ACC112 (cell line): ENCODE measurements around the gene BMP3.

Experiments used
- H2AFZ ChIP-seq: fragments of 200-600 bp; sonication (generic); one replicate; pipeline ENCODE4 v1.6.0; 2017; ENCODE audit warnings: antibody characterized with exemption, low read length; ENCODE audit not compliant: unreplicated experiment
- H3K27ac ChIP-seq: fragments of 200-600 bp; sonication (generic); 2 replicates; pipeline ENCODE4 v1.5.1; 2014; ENCODE audit warnings: low read depth, mild to moderate bottlenecking, antibody characterized with exemption, low read length, moderate library complexity
- H3K27me3 ChIP-seq: fragments of 200-600 bp; sonication (generic); 2 replicates; pipeline ENCODE4 v1.6.1; 2014; ENCODE audit warnings: mild to moderate bottlenecking, antibody characterized with exemption, low read length, moderate library complexity, mixed read lengths; ENCODE audit not compliant: insufficient read depth
- H3K36me3 ChIP-seq: fragments of 200-600 bp; sonication (generic); 2 replicates; pipeline ENCODE4 v1.6.1; 2016; ENCODE audit warnings: mild to moderate bottlenecking, antibody characterized with exemption, low read length, moderate library complexity, mixed read lengths; ENCODE audit not compliant: insufficient read depth
- H3K4me1 ChIP-seq: fragments of 200-600 bp; sonication (generic); one replicate; pipeline ENCODE4 v1.6.1; 2016; ENCODE audit warnings: low read length, mixed read lengths; ENCODE audit not compliant: insufficient read depth, unreplicated experiment, control insufficient read depth
- H3K4me3 ChIP-seq: fragments of 200-600 bp; sonication (generic); 2 replicates; pipeline ENCODE4 v1.5.1; 2014; ENCODE audit warnings: mild to moderate bottlenecking, low read depth, low read length
- H3K79me2 ChIP-seq: fragments of 200-600 bp; sonication (generic); one replicate; pipeline ENCODE4 v1.6.0; 2016; ENCODE audit warnings: low read length; ENCODE audit not compliant: control insufficient read depth, unreplicated experiment, insufficient read depth

Gene BMP3

GRCh38 chr4:81081156-81081555 lies 50.6 kb downstream of the BMP3 start:
- H3K36me3 ChIP-seq: no peaks in the 10 kb centered on the region
- H3K27ac ChIP-seq: no peak overlapping the region
- H3K4me3 ChIP-seq: no peak overlapping the region
- H3K27me3 ChIP-seq: no peaks in the 10 kb centered on the region
- H2AFZ ChIP-seq: no peak overlapping the region
- peaks cover 7% of the 10 kb centered on the region for H3K4me1 ChIP-seq
- H3K79me2 ChIP-seq: no peaks in the 10 kb centered on the region

GRCh38 chr4:81084029-81084428 lies 53.5 kb downstream of the BMP3 start:
- Histone ChIP-seq H3K79me2 (no peaks in the 10 kb centered on the region), H3K4me1 (peaks cover 7% of the 10 kb centered on the region), H2AFZ (no peak overlapping the region), H3K27me3 (no peaks in the 10 kb centered on the region), H3K27ac (no peak overlapping the region), H3K4me3 (no peak overlapping the region), H3K36me3 (no peaks in the 10 kb centered on the region)

- Histone ChIP-seq H3K4me3 (no peak overlapping the region), H3K36me3 (no peaks in the 10 kb centered on the region), H2AFZ (no peak overlapping the region), H3K79me2 (no peaks in the 10 kb centered on the region), H3K4me1 (peaks cover 7% of the 10 kb centered on the region), H3K27me3 (no peaks in the 10 kb centered on the region), H3K27ac (no peak overlapping the region)
Measured at GRCh38 chr4:81084634-81085033, 54.1 kb downstream of the BMP3 start.

GRCh38 chr4:81085291-81085690 lies 54.8 kb downstream of the BMP3 start:
- no peaks in the 10 kb centered on the region for H3K27me3 ChIP-seq
- peak overlapping the region; percentile 6 for H2AFZ ChIP-seq
- no peaks in the 10 kb centered on the region for H3K36me3 ChIP-seq
- no peaks in the 10 kb centered on the region for H3K79me2 ChIP-seq
- H3K4me3 ChIP-seq: no peak overlapping the region
- H3K27ac ChIP-seq: no peak overlapping the region
- H3K4me1 ChIP-seq: peaks cover 7% of the 10 kb centered on the region

GRCh38 chr4:81085979-81086378 lies 55.5 kb downstream of the BMP3 start:
- Histone ChIP-seq H3K27ac (no peak overlapping the region), H3K27me3 (no peaks in the 10 kb centered on the region), H3K79me2 (no peaks in the 10 kb centered on the region), H2AFZ (no peak overlapping the region), H3K4me1 (peaks cover 7% of the 10 kb centered on the region), H3K4me3 (no peak overlapping the region), H3K36me3 (no peaks in the 10 kb centered on the region)

GRCh38 chr4:81093720-81094401 lies 63.4 kb downstream of the BMP3 start:
- Histone ChIP-seq H2AFZ (no peak overlapping the region), H3K27ac (no peak overlapping the region), H3K4me1 (no peaks in the 10 kb centered on the region), H3K27me3 (no peaks in the 10 kb centered on the region), H3K79me2 (no peaks in the 10 kb centered on the region), H3K36me3 (no peaks in the 10 kb centered on the region), H3K4me3 (no peak overlapping the region)

GRCh38 chr4:81095389-81095788 lies 64.9 kb downstream of the BMP3 start:
- Histone ChIP-seq H3K27ac (no peak overlapping the region), H3K36me3 (no peaks in the 10 kb centered on the region), H3K27me3 (no peaks in the 10 kb centered on the region), H3K4me1 (no peaks in the 10 kb centered on the region), H3K79me2 (no peaks in the 10 kb centered on the region), H2AFZ (no peak overlapping the region), H3K4me3 (no peak overlapping the region)

GRCh38 chr4:81096566-81096965 lies 66.1 kb downstream of the BMP3 start:
- Histone ChIP-seq H3K27ac (no peak overlapping the region), H3K36me3 (no peaks in the 10 kb centered on the region), H3K4me3 (no peak overlapping the region), H2AFZ (no peak overlapping the region), H3K4me1 (no peaks in the 10 kb centered on the region), H3K27me3 (no peaks in the 10 kb centered on the region), H3K79me2 (no peaks in the 10 kb centered on the region)

GRCh38 chr4:81102107-81102506 lies 71.6 kb downstream of the BMP3 start:
- Histone ChIP-seq H2AFZ (no peak overlapping the region), H3K79me2 (no peaks in the 10 kb centered on the region), H3K27me3 (no peaks in the 10 kb centered on the region), H3K27ac (no peak overlapping the region), H3K4me1 (no peaks in the 10 kb centered on the region), H3K4me3 (no peak overlapping the region), H3K36me3 (no peaks in the 10 kb centered on the region)

GRCh38 chr4:81106150-81106549 lies 75.6 kb downstream of the BMP3 start:
- no peaks in the 10 kb centered on the region for H3K79me2 ChIP-seq
- H3K4me3 ChIP-seq: no peak overlapping the region

More at GRCh38 chr4:81106150-81106549, 75.6 kb downstream of the BMP3 start:
- Histone ChIP-seq H3K36me3 (no peaks in the 10 kb centered on the region), H2AFZ (no peak overlapping the region), H3K4me1 (no peaks in the 10 kb centered on the region), H3K27ac (no peak overlapping the region), H3K27me3 (no peaks in the 10 kb centered on the region)
